GM18520 (cell line): ENCODE results near the gene ATRAID.
"Not testable (repeated sequence)": the region's sequence is repeated elsewhere in the genome, so short reads cannot be mapped to it uniquely, and the experiment has no call there.

Source experiments
- ATAC-seq: cut with Tn5 transposase; IDR thresholded peaks from one replicate; pipeline ENCODE4 v1.9.1; 2021; ENCODE audit not compliant: unreplicated experiment

Gene ATRAID

GRCh38 chr2:27191070-27191829 lies 20.6 kb upstream of the ATRAID start:
- no peak for ATAC-seq

GRCh38 chr2:27194538-27195354 lies 17.1 kb upstream of the ATRAID start:
- no peak for ATAC-seq

GRCh38 chr2:27195799-27196198 lies 16.0 kb upstream of the ATRAID start:
- ATAC-seq: not testable (repeated sequence)

GRCh38 chr2:27198068-27198467 lies 13.8 kb upstream of the ATRAID start:
- ATAC-seq: not testable (repeated sequence)

- ATAC-seq: no peak
Observed at GRCh38 chr2:27198627-27199026, 13.2 kb upstream of the ATRAID start.

GRCh38 chr2:27199241-27199640 lies 12.6 kb upstream of the ATRAID start:
- no peak for ATAC-seq

GRCh38 chr2:27201675-27202074 lies 10.2 kb upstream of the ATRAID start:
- ATAC-seq: no peak

- no peak for ATAC-seq
Observed at GRCh38 chr2:27202854-27203253, 9.0 kb upstream of the ATRAID start.

GRCh38 chr2:27203741-27204140 lies 8.1 kb upstream of the ATRAID start:
- no peak for ATAC-seq

- ATAC-seq: no peak
Observed at GRCh38 chr2:27204566-27204965, 7.3 kb upstream of the ATRAID start.

- ATAC-seq: no peak
Observed at GRCh38 chr2:27205206-27205605, 6.6 kb upstream of the ATRAID start.

GRCh38 chr2:27206346-27206745 lies 5.5 kb upstream of the ATRAID start:
- no peak for ATAC-seq

GRCh38 chr2:27208486-27209050 lies 3.3 kb upstream of the ATRAID start:
- no peak for ATAC-seq

- ATAC-seq: no peak
Observed at GRCh38 chr2:27209621-27210401, 2.0 kb upstream of the ATRAID start.

GRCh38 chr2:27211241-27211942 lies 449 bp upstream of the ATRAID start:
- ATAC-seq: no peak

GRCh38 chr2:27212626-27213471 lies 1.0 kb downstream of the ATRAID start:
- no peak for ATAC-seq

- no peak for ATAC-seq
Observed at GRCh38 chr2:27214941-27215340, 3.1 kb downstream of the ATRAID start.

- no peak for ATAC-seq
Observed at GRCh38 chr2:27216416-27217137, 4.7 kb downstream of the ATRAID start.
